GM18861 (cell line): ENCODE measurements around the gene SLC16A11.
"Not testable (repeated sequence)": the region's sequence is repeated elsewhere in the genome, so short reads cannot be mapped to it uniquely, and the experiment has no call there.

Source experiments
- ATAC-seq: cut with Tn5 transposase; IDR thresholded peaks from one replicate; pipeline ENCODE4 v1.9.1; 2021; ENCODE audit not compliant: unreplicated experiment

Gene SLC16A11

GRCh38 chr17:7043497-7044198 lies at the start of gene SLC16A11:
Gene SLC16A11 (minus strand): TSS chr17:7044092. CDS start chr17:7043513, 579 bp downstream.
- ATAC-seq = no peak

- not testable (repeated sequence) for ATAC-seq
Measured at GRCh38 chr17:7091311-7092005, 47.6 kb upstream of the SLC16A11 start.

- not testable (repeated sequence) for ATAC-seq
Measured at GRCh38 chr17:7089570-7089969, 45.7 kb upstream of the SLC16A11 start.

- not testable (repeated sequence) for ATAC-seq
Measured at GRCh38 chr17:7088442-7088841, 44.5 kb upstream of the SLC16A11 start.

- ATAC-seq = no peak
Measured at GRCh38 chr17:7084088-7084487, 40.2 kb upstream of the SLC16A11 start.

GRCh38 chr17:7083592-7083991 lies 39.7 kb upstream of the SLC16A11 start:
- ATAC-seq = no peak

- no peak for ATAC-seq
Measured at GRCh38 chr17:7081341-7082062, 37.6 kb upstream of the SLC16A11 start.

- ATAC-seq = no peak
Measured at GRCh38 chr17:7080456-7081041, 36.7 kb upstream of the SLC16A11 start.

GRCh38 chr17:7079581-7080455 lies 35.9 kb upstream of the SLC16A11 start, which contains the start of gene CLEC10A:
Gene CLEC10A (minus strand): TSS chr17:7080251. CDS start chr17:7078812, 1,439 bp downstream.
- no peak for ATAC-seq

- no peak for ATAC-seq
Measured at GRCh38 chr17:7078711-7079110, 34.8 kb upstream of the SLC16A11 start.

GRCh38 chr17:7077911-7078546 lies 34.1 kb upstream of the SLC16A11 start:
- ATAC-seq = no peak

GRCh38 chr17:7074931-7075330 lies 31.0 kb upstream of the SLC16A11 start:
- ATAC-seq = no peak

- no peak for ATAC-seq
Measured at GRCh38 chr17:7072406-7072805, 28.5 kb upstream of the SLC16A11 start.

GRCh38 chr17:7070712-7071111 lies 26.8 kb upstream of the SLC16A11 start:
- no peak for ATAC-seq

GRCh38 chr17:7068268-7068667 lies 24.4 kb upstream of the SLC16A11 start:
- ATAC-seq = no peak

- no peak for ATAC-seq
Measured at GRCh38 chr17:7067198-7067597, 23.3 kb upstream of the SLC16A11 start.

- no peak for ATAC-seq
Measured at GRCh38 chr17:7064261-7064660, 20.4 kb upstream of the SLC16A11 start.

GRCh38 chr17:7063518-7064094 lies 19.7 kb upstream of the SLC16A11 start:
- ATAC-seq = no peak

- no peak for ATAC-seq
Measured at GRCh38 chr17:7060165-7060891, 16.4 kb upstream of the SLC16A11 start.
